Measurements from ENCODE around the gene RASSF5. TPM values are rescaled to one million over a fixed set of nuclear protein-coding genes. Genes with fewer than 3 reads are reported as not detected.

The RASSF5 gene
- total and polyA plus RNA-seq, 10 of the 15 experiments (the other 5 are each of a cell fraction or from before 2014, with no cell fraction given), result 14.0 to 89.6 (median 68.9) TPM

DNA sequence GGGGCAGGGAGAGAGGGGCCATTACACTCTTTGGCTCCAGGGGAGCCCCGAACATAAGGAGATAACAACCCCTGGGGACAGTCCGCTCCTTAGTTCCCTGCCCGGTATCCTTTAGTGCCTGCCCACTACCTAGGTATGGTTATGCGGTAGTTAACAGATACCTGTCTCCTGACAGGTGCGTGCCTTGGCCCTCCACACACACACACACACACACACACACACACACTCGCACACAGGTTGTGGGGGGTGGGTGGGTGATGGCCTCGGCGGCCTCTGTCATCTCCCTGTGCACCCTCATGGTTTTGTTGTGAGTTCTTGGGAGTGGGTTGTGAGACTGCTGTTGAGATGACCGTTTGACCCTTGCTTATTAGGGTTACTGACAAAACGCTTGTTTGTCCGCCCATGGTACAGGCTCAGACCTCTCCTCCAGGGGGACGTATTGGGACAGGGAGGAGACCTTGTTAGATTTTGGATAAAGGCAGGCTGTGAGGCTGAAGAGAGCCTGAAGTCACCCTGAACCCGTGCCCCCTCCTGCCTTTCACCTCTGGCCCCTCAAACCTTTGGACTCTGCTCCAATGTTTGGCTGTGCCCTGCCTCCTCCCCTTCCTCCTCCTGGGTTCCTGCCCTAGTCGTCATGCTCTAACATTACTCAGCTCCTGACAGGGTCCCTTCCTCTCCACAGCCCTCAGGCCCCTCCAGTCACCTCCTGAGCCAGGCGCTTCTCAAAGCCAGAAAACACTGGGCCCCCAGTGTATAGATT is 979 bp downstream of the RASSF5 start:
- Histone ChIP-seq H4K20me1 (ENCODE audit: control insufficient read depth, insufficient read depth) (no peaks in the 10 kb centered on the region), H3K27ac (ENCODE audit: control insufficient read depth, insufficient read depth) (no peak overlapping the region), H3K9me3 (replicated peaks; ENCODE audit: control insufficient read depth, insufficient read depth, low read length) (no peaks in the 10 kb centered on the region), H3K36me3 (ENCODE audit: control insufficient read depth in 2 of 2, insufficient read depth in 2 of 2, low read length in 1 of 2) (no peaks in the 10 kb centered on the region), H3K27me3 (replicated peaks in 1 of 2; ENCODE audit: control insufficient read depth in 2 of 2, insufficient read depth in 2 of 2, low read length in 1 of 2) (no peaks in the 10 kb centered on the region), H3K4me3 (peak overlapping the region; percentile 72; the same call in 1 of the 2 replicates), H2AFZ (ENCODE audit: control insufficient read depth, low read depth, low read length) (no peak overlapping the region), H3K9ac (ENCODE audit: control insufficient read depth, insufficient read depth, low read length) (no peak overlapping the region), H3K79me2 (ENCODE audit: control insufficient read depth, insufficient read depth, low read length) (no peaks in the 10 kb centered on the region), H3K4me2 (ENCODE audit: control insufficient read depth, insufficient read depth) (peak overlapping the region; percentile 91), H3K4me1 (ENCODE audit: control insufficient read depth, insufficient read depth, low read length) (peaks cover 38% of the 10 kb centered on the region)
- ChIA-PET SMC1A (ENCODE audit: uncharacterized antibody, unreplicated experiment) (interaction anchor here (0.9 to 5.5 kb wide), 3 partner anchors 12 to 52 kb away, joined by 3 to 61 read pairs (median 5); no protein-coding TSS in a partner anchor), CTCF (interaction anchor here (1.1 to 2.8 kb wide), 3 partner anchors 18 to 75 kb away, joined by 3 to 10 read pairs (median 3); no protein-coding TSS in a partner anchor), POLR2A (interaction anchor here (4.8 kb wide), 1 partner anchor 12 kb away, joined by 60 read pairs; no protein-coding TSS in a partner anchor), RAD21 (ENCODE audit: unreplicated experiment) (no interaction called here)
- TF ChIP-seq MXI1 (IDR thresholded peaks at IDR 0.05; ENCODE audit: low read depth, low read length) (no peak), NR2F1 (conservative IDR thresholded peaks at IDR 0.05) (peak; percentile 58), GABPA (IDR thresholded peaks at IDR 0.05; ENCODE audit: low read depth) (no peak), NR2C1 (IDR thresholded peaks at IDR 0.05) (peak; percentile 29; the same call in 1 of the 2 replicates)
- in situ Hi-C loops (cut with MboI), result no loop called here
- 39% methylated on average over 15 of the region's 15 CpGs for WGBS (ENCODE audit: insufficient coverage, insufficient replicate concordance, low lambda C conversion rate, missing lambda C conversion rate)
- BruUV-seq (replicated peaks), result no TSS peak
- no peak for DNase-seq (ENCODE audit: low read depth, low spot score)
- no peak for FAIRE-seq
- ATAC-seq, result no peak
- intact Hi-C loops (cut with micrococcal nuclease; ENCODE audit: unreplicated experiment), result loop anchor here (10.0 kb wide), 1 partner anchor 406 kb away; no protein-coding TSS in a partner anchor

- RAD21 ChIA-PET (ENCODE audit: unreplicated experiment), result no interaction called here
- Histone ChIP-seq H3K4me2 (ENCODE audit: control insufficient read depth, insufficient read depth) (no peak overlapping the region), H3K27me3 (replicated peaks in 1 of 2; ENCODE audit: control insufficient read depth in 2 of 2, insufficient read depth in 2 of 2, low read length in 1 of 2) (no peaks in the 10 kb centered on the region), H4K20me1 (ENCODE audit: control insufficient read depth, insufficient read depth) (no peaks in the 10 kb centered on the region), H3K9me3 (replicated peaks; ENCODE audit: control insufficient read depth, insufficient read depth, low read length) (no peaks in the 10 kb centered on the region), H3K4me3 (no peak overlapping the region), H3K36me3 (ENCODE audit: control insufficient read depth in 2 of 2, insufficient read depth in 2 of 2, low read length in 1 of 2) (no peaks in the 10 kb centered on the region), H3K9ac (ENCODE audit: control insufficient read depth, insufficient read depth, low read length) (no peak overlapping the region), H3K4me1 (ENCODE audit: control insufficient read depth, insufficient read depth, low read length) (peaks cover 31% of the 10 kb centered on the region), H2AFZ (ENCODE audit: control insufficient read depth, low read depth, low read length) (no peak overlapping the region), H3K79me2 (ENCODE audit: control insufficient read depth, insufficient read depth, low read length) (no peaks in the 10 kb centered on the region), H3K27ac (ENCODE audit: control insufficient read depth, insufficient read depth) (no peak overlapping the region)
- no peak for FAIRE-seq
- no peak for DNase-seq (ENCODE audit: low read depth, low spot score)
- no peak for ATAC-seq
- SMC1A ChIA-PET (ENCODE audit: uncharacterized antibody, unreplicated experiment), result interaction anchor here (0.7 to 1.7 kb wide), 4 partner anchors 14 to 51 kb away, joined by 3 to 5 read pairs (median 4); no protein-coding TSS in a partner anchor
- in situ Hi-C loops (cut with MboI), result no loop called here
- WGBS (ENCODE audit: insufficient coverage, insufficient replicate concordance, low lambda C conversion rate, missing lambda C conversion rate), result 76% methylated on average over 6 of the region's 6 CpGs
- CTCF ChIA-PET, result interaction anchor here (0.6 to 2.8 kb wide), 4 partner anchors 17 to 75 kb away, joined by 3 to 10 read pairs (median 3); no protein-coding TSS in a partner anchor
- intact Hi-C loops (cut with micrococcal nuclease; ENCODE audit: unreplicated experiment), result loop anchor here (10.0 kb wide), 1 partner anchor 406 kb away; no protein-coding TSS in a partner anchor
- TF ChIP-seq BACH1 (IDR thresholded peaks at IDR 0.05; ENCODE audit: borderline replicate concordance), result no peak
- TF ChIP-seq, protein P1, sequence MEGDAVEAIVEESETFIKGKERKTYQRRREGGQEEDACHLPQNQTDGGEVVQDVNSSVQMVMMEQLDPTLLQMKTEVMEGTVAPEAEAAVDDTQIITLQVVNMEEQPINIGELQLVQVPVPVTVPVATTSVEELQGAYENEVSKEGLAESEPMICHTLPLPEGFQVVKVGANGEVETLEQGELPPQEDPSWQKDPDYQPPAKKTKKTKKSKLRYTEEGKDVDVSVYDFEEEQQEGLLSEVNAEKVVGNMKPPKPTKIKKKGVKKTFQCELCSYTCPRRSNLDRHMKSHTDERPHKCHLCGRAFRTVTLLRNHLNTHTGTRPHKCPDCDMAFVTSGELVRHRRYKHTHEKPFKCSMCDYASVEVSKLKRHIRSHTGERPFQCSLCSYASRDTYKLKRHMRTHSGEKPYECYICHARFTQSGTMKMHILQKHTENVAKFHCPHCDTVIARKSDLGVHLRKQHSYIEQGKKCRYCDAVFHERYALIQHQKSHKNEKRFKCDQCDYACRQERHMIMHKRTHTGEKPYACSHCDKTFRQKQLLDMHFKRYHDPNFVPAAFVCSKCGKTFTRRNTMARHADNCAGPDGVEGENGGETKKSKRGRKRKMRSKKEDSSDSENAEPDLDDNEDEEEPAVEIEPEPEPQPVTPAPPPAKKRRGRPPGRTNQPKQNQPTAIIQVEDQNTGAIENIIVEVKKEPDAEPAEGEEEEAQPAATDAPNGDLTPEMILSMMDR (IDR thresholded peaks at IDR 0.05 in 2 of 3, conservative IDR thresholded peaks at IDR 0.05 in 1 of 3; ENCODE audit: control insufficient read depth in 2 of 3, extremely low read depth in 1 of 3, insufficient read depth in 1 of 3, low read depth in 3 of 3, low read length in 3 of 3), result no peak
- no peak for TF ChIP-seq NKRF (conservative IDR thresholded peaks at IDR 0.05)
- TF ChIP-seq SMAD5 (IDR thresholded peaks at IDR 0.05; ENCODE audit: low read depth), result no peak
- TF ChIP-seq ASH2L (IDR thresholded peaks at IDR 0.05; ENCODE audit: borderline replicate concordance, low read depth), result no peak
- POLR2A ChIA-PET, result no interaction called here
- BruUV-seq (replicated peaks), result no TSS peak
These were observed 1.6 kb downstream of the RASSF5 start for GRCh38 chr1:206508956-206509355.
